Panc1 (cell line): Measurements from ENCODE around the gene CACNA2D3. TPM values are rescaled to one million over a fixed set of nuclear protein-coding genes. Genes with fewer than 3 reads are reported as not detected.

Source experiments
- ATAC-seq: fragments of 200-7000 bp; cut with Tn5 transposase; 2 replicates; pipeline ENCODE4 v1.9.1; 2020; ENCODE audit warnings: mild to moderate bottlenecking, moderate library complexity
- BruUV-seq: library from RNA; stranded (reverse); fragments of 400-500 nt; replicated peaks from 2 replicates; lab custom pipeline; 2021; lab: Mats Ljungman, UMichigan
- CTCF ChIA-PET: fragments of 300-600 bp; sonication (Branson Sonifier 250); formaldehyde crosslinking; loops from one replicate; lab custom pipeline; 2022; ENCODE audit warnings: antibody characterized with exemption; lab: Charles Lee
- POLR2A ChIA-PET: fragments of 300-600 bp; sonication (Branson Sonifier 250); formaldehyde crosslinking; loops from one replicate; lab custom pipeline; 2022; ENCODE audit warnings: antibody characterized with exemption; lab: Charles Lee
- DNase-seq: peaks from one replicate; pipeline ENCODE4 v3.0.0-alpha.2; 2010; ENCODE audit warnings: low read depth, low spot score
- H3K27ac ChIP-seq: 2 replicates; pipeline ENCODE4 v1.5.1; 2011; ENCODE audit warnings: mild to moderate bottlenecking, low read length, inconsistent platforms
- H3K27me3 ChIP-seq: fragments of 200-500 bp; sonication (Bioruptor generic); 2 replicates; pipeline ENCODE4 v1.6.0; 2014; ENCODE audit warnings: low read length, inconsistent platforms; ENCODE audit not compliant: control insufficient read depth, insufficient read depth
- H3K36me3 ChIP-seq: fragments of 200-500 bp; sonication (Bioruptor generic); 2 replicates; pipeline ENCODE4 v1.5.1; 2014; ENCODE audit warnings: inconsistent platforms, mild to moderate bottlenecking, low read length, moderate library complexity; ENCODE audit not compliant: control insufficient read depth, insufficient read depth
- H3K4me1 ChIP-seq: 2 replicates; pipeline ENCODE4 v1.5.1; 2011; ENCODE audit warnings: inconsistent platforms, mild to moderate bottlenecking, low read length, moderate library complexity; ENCODE audit not compliant: control insufficient read depth, insufficient read depth
- H3K4me3 ChIP-seq, 2 experiments: 2 replicates each; pipeline ENCODE4 v1.5.1; 2011 to 2012; ENCODE audit warnings: low read depth in 2 of 2, low read length in 2 of 2, mild to moderate bottlenecking in 2 of 2, inconsistent platforms in 1 of 2, moderate library complexity in 1 of 2
- H3K9me3 ChIP-seq: fragments of 200-500 bp; sonication (Bioruptor generic); 2 replicates; pipeline ENCODE4 v1.5.1; 2014; ENCODE audit warnings: low read depth, mild to moderate bottlenecking, inconsistent platforms, low read length, moderate library complexity; ENCODE audit not compliant: control insufficient read depth, insufficient read depth
- CTCF ChIP-seq: fragments of 450-650 bp; IDR thresholded peaks from 2 replicates; pipeline ENCODE4 v1.5.1; 2017; ENCODE audit warnings: mild to moderate bottlenecking
- POLR2AphosphoS5 ChIP-seq: IDR thresholded peaks from 2 replicates; pipeline ENCODE4 v1.6.1; 2012; ENCODE audit warnings: mild to moderate bottlenecking, low read depth, low read length, moderate library complexity
- REST ChIP-seq, 2 experiments: IDR thresholded peaks; 2 replicates each; pipeline ENCODE4 v1.6.1; 2011 to 2012; ENCODE audit warnings: low read depth in 2 of 2, control low read depth in 1 of 2, low read length in 1 of 2, mild to moderate bottlenecking in 1 of 2, moderate library complexity in 1 of 2; ENCODE audit not compliant: insufficient read depth in 1 of 2
- SIN3A ChIP-seq: IDR thresholded peaks from 2 replicates; pipeline ENCODE4 v1.6.1; 2012; ENCODE audit warnings: low read depth, mild to moderate bottlenecking, low read length, moderate library complexity, borderline replicate concordance; ENCODE audit not compliant: insufficient read depth
- TCF7L2 ChIP-seq: IDR thresholded peaks from 2 replicates; pipeline ENCODE4 v1.6.1; 2011; ENCODE audit warnings: mild to moderate bottlenecking, low read depth, low read length, inconsistent platforms
- in situ Hi-C: cut with HindIII; loops from 2 replicates; pipeline ENCODE4 v1.10.0; 2016; ENCODE audit warnings: low sequenced_read_pairs, low pct_unique_long_range_greater_than_20kb
- intact Hi-C: fragments of 100-400 bp; cut with micrococcal nuclease; formaldehyde crosslinking; loops from one replicate; pipeline ENCODE4 v1.10.0; 2022; ENCODE audit not compliant: unreplicated experiment
- total RNA-seq: library from RNA; stranded (reverse); gene quantifications from one replicate; pipeline ENCODE4 v1.2.1, GENCODE V29; 2021; ENCODE audit not compliant: unreplicated experiment

The CACNA2D3 gene
- total RNA-seq, 1 experiment from 2014 or later, result 0.41 TPM

GRCh38 chr3:55002416-55002930 is 880.1 kb downstream of the CACNA2D3 start:
- CTCF ChIA-PET, result no interaction called here
- no peak for DNase-seq

GRCh38 chr3:55006244-55006676 is 883.9 kb downstream of the CACNA2D3 start:
- DNase-seq (no peak), ATAC-seq (no peak)
- Histone ChIP-seq H3K4me3 (no peak overlapping the region), H3K27me3 (no peaks in the 10 kb centered on the region), H3K36me3 (no peaks in the 10 kb centered on the region), H3K27ac (no peak overlapping the region), H3K4me1 (no peaks in the 10 kb centered on the region), H3K9me3 (no peaks in the 10 kb centered on the region)
- intact Hi-C loops, result no loop called here
- CTCF ChIA-PET, result no interaction called here
- TF ChIP-seq TCF7L2, result no peak
- no peak for TF ChIP-seq SIN3A
- no peak for TF ChIP-seq CTCF
- TF ChIP-seq REST (IDR thresholded peaks at IDR 0.05; ENCODE audit: insufficient read depth in 1 of 2, low read depth in 2 of 2, low read length in 1 of 2), result no peak
- no peak for TF ChIP-seq POLR2AphosphoS5
- in situ Hi-C loops, result no loop called here
- POLR2A ChIA-PET, result no interaction called here
- no TSS peak for BruUV-seq

More at GRCh38 chr3:55002416-55002930, 880.1 kb downstream of the CACNA2D3 start:
- Histone ChIP-seq H3K36me3 (no peaks in the 10 kb centered on the region), H3K4me3 (no peak overlapping the region), H3K9me3 (no peaks in the 10 kb centered on the region), H3K27me3 (no peaks in the 10 kb centered on the region), H3K27ac (no peak overlapping the region), H3K4me1 (no peaks in the 10 kb centered on the region)
- POLR2A ChIA-PET, result no interaction called here
- intact Hi-C loops, result no loop called here
- TF ChIP-seq CTCF, result no peak
- TF ChIP-seq POLR2AphosphoS5, result no peak
- no peak for TF ChIP-seq SIN3A
- TF ChIP-seq TCF7L2, result no peak
- TF ChIP-seq REST (IDR thresholded peaks at IDR 0.05; ENCODE audit: insufficient read depth in 1 of 2, low read depth in 2 of 2, low read length in 1 of 2), result no peak
- BruUV-seq, result no TSS peak
- in situ Hi-C loops, result no loop called here
- no peak for ATAC-seq
